ENCODE data around the gene TXLNA.
A peak's percentile ranks its signal among the peaks of the same experiment; 100 is the strongest.

TXLNA gene

GRCh38 chr1:32178380-32179192 is 889 bp upstream of the TXLNA start:
- Mint-ChIP-seq H3K27me3 (no peaks in the 10 kb centered on the region), H3K4me1 (ENCODE audit: low read depth) (peaks cover 49% of the 10 kb centered on the region), H3K9me3 (no peaks in the 10 kb centered on the region), H3K36me3 (ENCODE audit: low read depth) (peaks cover 28% of the 10 kb centered on the region), H3K4me3 (peak overlapping the region; percentile 90), H3K27ac (peak overlapping the region; percentile 98)

DNA sequence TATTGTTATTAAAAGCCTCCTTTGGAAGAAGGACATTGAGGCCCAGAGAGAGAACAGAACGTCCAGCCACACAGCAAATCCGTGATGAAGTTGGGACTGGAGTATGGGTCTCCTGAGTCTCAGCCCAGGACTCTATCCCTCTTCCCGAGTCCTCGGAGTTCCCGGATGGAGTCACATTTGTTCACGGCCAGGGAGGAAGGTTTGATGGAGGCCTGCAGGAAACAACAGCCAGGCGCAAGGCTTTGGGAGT is 357 bp upstream of the TXLNA start:
- Mint-ChIP-seq H3K27ac (peak overlapping the region; percentile 98), H3K27me3 (no peaks in the 10 kb centered on the region), H3K4me1 (ENCODE audit: low read depth) (peaks cover 55% of the 10 kb centered on the region), H3K4me3 (peak overlapping the region; percentile 90), H3K9me3 (no peaks in the 10 kb centered on the region), H3K36me3 (ENCODE audit: low read depth) (peaks cover 33% of the 10 kb centered on the region)

DNA sequence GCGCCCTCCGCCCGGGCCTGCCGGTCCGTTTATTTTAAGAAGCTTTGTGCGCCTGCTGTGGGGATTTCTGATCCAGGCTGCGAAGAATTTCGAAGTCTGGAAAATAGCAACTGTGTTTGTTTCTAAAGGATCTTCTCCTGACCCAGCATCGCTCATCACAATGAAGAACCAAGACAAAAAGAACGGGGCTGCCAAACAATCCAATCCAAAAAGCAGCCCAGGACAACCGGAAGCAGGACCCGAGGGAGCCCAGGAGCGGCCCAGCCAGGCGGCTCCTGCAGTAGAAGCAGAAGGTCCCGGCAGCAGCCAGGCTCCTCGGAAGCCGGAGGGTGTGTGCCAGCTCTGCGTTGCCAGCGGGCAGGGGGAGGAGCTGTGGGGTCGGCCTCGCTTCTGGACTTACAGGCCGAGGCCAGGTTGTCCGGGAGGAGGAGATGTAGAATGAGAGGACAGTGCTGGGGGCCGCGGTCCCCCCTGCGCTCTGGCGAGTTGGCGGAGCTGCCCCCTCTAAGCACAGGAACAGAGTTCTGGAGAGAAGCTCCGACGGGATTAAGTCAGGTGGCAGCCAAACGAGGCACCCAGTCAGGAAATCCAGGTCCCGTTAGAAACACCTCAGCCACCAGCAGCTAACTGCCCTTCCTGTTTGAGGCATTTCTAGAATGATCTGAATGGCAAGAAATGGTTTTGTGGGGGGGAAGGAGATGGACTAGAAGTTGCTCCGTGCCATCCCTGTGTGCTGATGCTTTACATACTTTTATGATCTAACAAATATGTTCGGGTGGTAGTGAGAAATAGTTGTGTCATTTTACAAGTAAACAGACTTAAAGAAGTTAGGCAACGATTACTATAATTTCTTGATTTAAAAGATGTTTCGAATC is 948 bp downstream of the TXLNA start:
- Mint-ChIP-seq H3K36me3 (ENCODE audit: low read depth) (peaks cover 44% of the 10 kb centered on the region), H3K27me3 (no peaks in the 10 kb centered on the region), H3K27ac (peak overlapping the region; percentile 96), H3K9me3 (no peaks in the 10 kb centered on the region), H3K4me3 (peak overlapping the region; percentile 90), H3K4me1 (ENCODE audit: low read depth) (peaks cover 65% of the 10 kb centered on the region)

GRCh38 chr1:32181065-32181464 is 1.6 kb downstream of the TXLNA start:
- Mint-ChIP-seq H3K27ac (peak overlapping the region; percentile 96), H3K4me1 (ENCODE audit: low read depth) (peaks cover 71% of the 10 kb centered on the region), H3K9me3 (no peaks in the 10 kb centered on the region), H3K36me3 (ENCODE audit: low read depth) (peaks cover 50% of the 10 kb centered on the region), H3K27me3 (no peaks in the 10 kb centered on the region), H3K4me3 (peak overlapping the region; percentile 90)

DNA sequence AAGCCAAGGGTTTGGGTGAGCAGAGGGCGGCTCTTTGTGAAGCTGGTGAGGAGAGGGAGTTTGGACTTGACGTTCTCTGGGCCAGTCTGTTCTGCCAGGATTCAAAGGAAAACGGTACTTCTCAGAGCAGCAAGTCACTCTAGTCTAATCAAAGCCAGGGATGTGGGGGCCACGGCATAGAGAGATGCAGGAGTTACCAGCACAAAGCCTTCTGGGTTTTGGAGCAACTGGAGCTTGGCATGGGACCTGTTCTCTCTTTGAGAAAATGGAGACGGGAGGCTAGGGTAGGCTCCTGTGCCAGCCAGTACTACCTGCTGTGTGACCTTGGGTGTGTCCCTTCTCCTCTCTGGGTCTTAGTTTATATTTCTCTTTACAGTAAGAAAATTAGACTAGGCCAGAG is 2.1 kb downstream of the TXLNA start:
- Mint-ChIP-seq H3K4me3 (peak overlapping the region; percentile 90), H3K27ac (peak overlapping the region; percentile 96), H3K9me3 (no peaks in the 10 kb centered on the region), H3K27me3 (no peaks in the 10 kb centered on the region), H3K36me3 (ENCODE audit: low read depth) (peaks cover 55% of the 10 kb centered on the region), H3K4me1 (ENCODE audit: low read depth) (peaks cover 76% of the 10 kb centered on the region)

- Mint-ChIP-seq H3K36me3 (ENCODE audit: low read depth) (peaks cover 58% of the 10 kb centered on the region), H3K9me3 (no peaks in the 10 kb centered on the region), H3K4me1 (ENCODE audit: low read depth) (peaks cover 77% of the 10 kb centered on the region), H3K27me3 (no peaks in the 10 kb centered on the region), H3K4me3 (peak overlapping the region; percentile 90), H3K27ac (peak overlapping the region; percentile 96)
Measured at GRCh38 chr1:32182060-32182459, 2.6 kb downstream of the TXLNA start.

GRCh38 chr1:32184650-32185049 is 5.2 kb downstream of the TXLNA start:
- Mint-ChIP-seq H3K27ac (peak overlapping the region; percentile 65), H3K36me3 (ENCODE audit: low read depth) (peaks cover 84% of the 10 kb centered on the region), H3K27me3 (no peaks in the 10 kb centered on the region)

GRCh38 chr1:32186077-32186476 is 6.6 kb downstream of the TXLNA start:
- Mint-ChIP-seq H3K36me3 (ENCODE audit: low read depth) (peaks cover 84% of the 10 kb centered on the region), H3K4me3 (peak overlapping the region; percentile 57), H3K27ac (peak overlapping the region; percentile 94)

More at GRCh38 chr1:32184650-32185049, 5.2 kb downstream of the TXLNA start:
- peaks cover 60% of the 10 kb centered on the region for H3K4me1 Mint-ChIP-seq (ENCODE audit: low read depth)
- H3K9me3 Mint-ChIP-seq = no peaks in the 10 kb centered on the region
- H3K4me3 Mint-ChIP-seq = peak overlapping the region; percentile 60

GRCh38 chr1:32186491-32186890 is 7.0 kb downstream of the TXLNA start:
- Mint-ChIP-seq H3K9me3 (no peaks in the 10 kb centered on the region), H3K27me3 (no peaks in the 10 kb centered on the region)

More at GRCh38 chr1:32186077-32186476, 6.6 kb downstream of the TXLNA start:
- no peaks in the 10 kb centered on the region for H3K27me3 Mint-ChIP-seq
- H3K4me1 Mint-ChIP-seq (ENCODE audit: low read depth) = peaks cover 49% of the 10 kb centered on the region
- no peaks in the 10 kb centered on the region for H3K9me3 Mint-ChIP-seq

GRCh38 chr1:32187850-32188249 is 8.4 kb downstream of the TXLNA start:
- Mint-ChIP-seq H3K36me3 (ENCODE audit: low read depth) (peaks cover 83% of the 10 kb centered on the region), H3K27ac (no peak overlapping the region), H3K9me3 (no peaks in the 10 kb centered on the region), H3K4me1 (ENCODE audit: low read depth) (peaks cover 37% of the 10 kb centered on the region), H3K4me3 (no peak overlapping the region), H3K27me3 (no peaks in the 10 kb centered on the region)

More at GRCh38 chr1:32186491-32186890, 7.0 kb downstream of the TXLNA start:
- peak overlapping the region; percentile 94 for H3K27ac Mint-ChIP-seq
- peaks cover 45% of the 10 kb centered on the region for H3K4me1 Mint-ChIP-seq (ENCODE audit: low read depth)
- H3K4me3 Mint-ChIP-seq = peak overlapping the region; percentile 57
- peaks cover 84% of the 10 kb centered on the region for H3K36me3 Mint-ChIP-seq (ENCODE audit: low read depth)

DNA sequence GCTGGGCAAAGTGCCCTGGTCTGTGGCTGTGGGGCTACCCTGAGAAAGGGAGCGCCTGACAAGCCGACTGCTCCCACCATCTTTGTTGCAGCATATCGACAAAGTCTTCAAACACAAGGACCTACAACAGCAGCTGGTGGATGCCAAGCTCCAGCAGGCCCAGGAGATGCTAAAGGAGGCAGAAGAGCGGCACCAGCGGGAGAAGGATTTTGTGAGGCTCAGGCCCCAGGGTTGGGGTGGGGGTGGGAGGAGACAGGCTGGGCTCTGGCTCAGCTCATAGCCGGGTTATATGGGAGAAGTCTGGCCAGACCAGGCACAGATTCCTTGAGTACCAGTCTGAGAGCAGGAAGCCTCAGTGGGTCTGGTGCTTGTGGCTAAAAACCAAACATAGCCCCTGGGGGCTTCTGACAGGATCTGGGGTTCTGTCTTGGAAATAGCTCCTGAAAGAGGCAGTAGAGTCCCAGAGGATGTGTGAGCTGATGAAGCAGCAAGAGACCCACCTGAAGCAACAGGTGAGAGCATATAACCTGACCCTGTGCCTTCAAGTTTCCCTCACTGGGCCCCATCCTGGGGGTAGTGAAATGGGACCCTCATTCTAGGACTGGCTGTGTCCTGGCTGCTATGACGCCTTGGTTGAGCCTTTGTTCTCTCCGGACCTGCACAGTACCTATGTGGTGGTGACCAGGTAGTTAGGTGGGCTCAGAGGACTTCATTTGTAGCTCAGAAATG is 12.9 kb downstream of the TXLNA start:
- Mint-ChIP-seq H3K9me3 (no peaks in the 10 kb centered on the region), H3K4me3 (no peak overlapping the region), H3K4me1 (ENCODE audit: low read depth) (peaks cover 47% of the 10 kb centered on the region), H3K36me3 (ENCODE audit: low read depth) (peaks cover 91% of the 10 kb centered on the region), H3K27me3 (no peaks in the 10 kb centered on the region), H3K27ac (no peak overlapping the region)

DNA sequence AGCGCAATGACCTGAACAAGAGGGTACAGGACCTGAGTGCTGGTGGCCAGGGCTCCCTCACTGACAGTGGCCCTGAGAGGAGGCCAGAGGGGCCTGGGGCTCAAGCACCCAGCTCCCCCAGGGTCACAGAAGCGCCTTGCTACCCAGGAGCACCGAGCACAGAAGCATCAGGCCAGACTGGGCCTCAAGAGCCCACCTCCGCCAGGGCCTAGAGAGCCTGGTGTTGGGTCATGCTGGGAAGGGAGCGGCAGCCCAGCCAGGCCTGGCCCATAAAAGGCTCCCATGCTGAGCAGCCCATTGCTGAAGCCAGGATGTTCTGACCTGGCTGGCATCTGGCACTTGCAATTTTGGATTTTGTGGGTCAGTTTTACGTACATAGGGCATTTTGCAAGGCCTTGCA is 15.5 kb downstream of the TXLNA start:
- Mint-ChIP-seq H3K9me3 (no peaks in the 10 kb centered on the region), H3K27me3 (no peaks in the 10 kb centered on the region), H3K36me3 (ENCODE audit: low read depth) (peaks cover 74% of the 10 kb centered on the region), H3K4me3 (no peak overlapping the region), H3K27ac (no peak overlapping the region), H3K4me1 (ENCODE audit: low read depth) (peaks cover 69% of the 10 kb centered on the region)

- H3K9me3 Mint-ChIP-seq = no peaks in the 10 kb centered on the region
- H3K27me3 Mint-ChIP-seq = no peaks in the 10 kb centered on the region
- no peak overlapping the region for H3K4me3 Mint-ChIP-seq
- H3K4me1 Mint-ChIP-seq (ENCODE audit: low read depth) = peaks cover 74% of the 10 kb centered on the region
- H3K27ac Mint-ChIP-seq = no peak overlapping the region
- peaks cover 69% of the 10 kb centered on the region for H3K36me3 Mint-ChIP-seq (ENCODE audit: low read depth)
Measured at GRCh38 chr1:32195531-32195930, 16.1 kb downstream of the TXLNA start.

- peaks cover 77% of the 10 kb centered on the region for H3K4me1 Mint-ChIP-seq (ENCODE audit: low read depth)
- no peaks in the 10 kb centered on the region for H3K27me3 Mint-ChIP-seq
- no peaks in the 10 kb centered on the region for H3K9me3 Mint-ChIP-seq
- H3K36me3 Mint-ChIP-seq (ENCODE audit: low read depth) = peaks cover 65% of the 10 kb centered on the region
- no peak overlapping the region for H3K27ac Mint-ChIP-seq
- no peak overlapping the region for H3K4me3 Mint-ChIP-seq
Measured at GRCh38 chr1:32195972-32196823, 16.7 kb downstream of the TXLNA start.
